Nephron (organoid): ENCODE data around the gene ADGRL3.

ENCODE experiments used
- H3K27ac Mint-ChIP-seq, 3 experiments: 2 replicates each; pipeline ENCODE4 v1.8.0; 2020; ENCODE audit warnings: mixed read lengths in 3 of 3, mild to moderate bottlenecking in 2 of 3, moderate library complexity in 1 of 3
- H3K27me3 Mint-ChIP-seq: 2 replicates; pipeline ENCODE4 v1.8.0; 2021; ENCODE audit warnings: low read depth, mild to moderate bottlenecking, moderate library complexity, mixed read lengths
- H3K36me3 Mint-ChIP-seq: 2 replicates; pipeline ENCODE4 v1.8.0; 2020; ENCODE audit warnings: low read depth, mixed read lengths
- H3K4me1 Mint-ChIP-seq: 2 replicates; pipeline ENCODE4 v1.8.0; 2020; ENCODE audit warnings: mixed read lengths
- H3K4me3 Mint-ChIP-seq, 3 experiments: 2 replicates each; pipeline ENCODE4 v1.8.0; 2020; ENCODE audit warnings: mild to moderate bottlenecking in 3 of 3, mixed read lengths in 3 of 3, moderate library complexity in 2 of 3
- H3K9me3 Mint-ChIP-seq: 2 replicates; pipeline ENCODE4 v1.8.0; 2020; ENCODE audit warnings: mixed read lengths
- CTCF ChIP-seq, 3 experiments: fragments of 200-600 bp; sonication (generic); IDR thresholded peaks; one replicate each; pipeline ENCODE4 v1.5.0; 2021; ENCODE audit warnings: antibody characterized with exemption in 3 of 3; ENCODE audit not compliant: unreplicated experiment in 3 of 3

ADGRL3 gene

GRCh38 chr4:61273233-61273632, 73.1 kb downstream of the ADGRL3 start:
- Mint-ChIP-seq H3K9me3 (no peaks in the 10 kb centered on the region), H3K36me3 (no peaks in the 10 kb centered on the region), H3K27ac (no peak overlapping the region), H3K27me3 (no peaks in the 10 kb centered on the region), H3K4me3 (no peak overlapping the region), H3K4me1 (peaks cover 19% of the 10 kb centered on the region)
- no peak for TF ChIP-seq CTCF (IDR thresholded peaks at IDR 0.05; ENCODE audit: unreplicated experiment in 3 of 3)

GRCh38 chr4:61274286-61274685, 74.2 kb downstream of the ADGRL3 start:
- Mint-ChIP-seq H3K27me3 (no peaks in the 10 kb centered on the region), H3K4me3 (no peak overlapping the region), H3K36me3 (no peaks in the 10 kb centered on the region), H3K9me3 (no peaks in the 10 kb centered on the region), H3K4me1 (peaks cover 22% of the 10 kb centered on the region), H3K27ac (peak overlapping the region in 1 of 3 experiments; percentile 38)
- TF ChIP-seq CTCF (IDR thresholded peaks at IDR 0.05; ENCODE audit: unreplicated experiment in 3 of 3) = no peak

- no peak overlapping the region for H3K4me3 Mint-ChIP-seq
- H3K36me3 Mint-ChIP-seq = no peaks in the 10 kb centered on the region
- no peak for TF ChIP-seq CTCF (IDR thresholded peaks at IDR 0.05; ENCODE audit: unreplicated experiment in 3 of 3)
- no peaks in the 10 kb centered on the region for H3K27me3 Mint-ChIP-seq
- peaks cover 15% of the 10 kb centered on the region for H3K4me1 Mint-ChIP-seq
- H3K27ac Mint-ChIP-seq = no peak overlapping the region
- no peaks in the 10 kb centered on the region for H3K9me3 Mint-ChIP-seq
These were observed 75.1 kb downstream of the ADGRL3 start for GRCh38 chr4:61275241-61275640.

GRCh38 chr4:61276029-61276428, 75.9 kb downstream of the ADGRL3 start:
- Mint-ChIP-seq H3K27me3 (no peaks in the 10 kb centered on the region), H3K4me1 (peaks cover 15% of the 10 kb centered on the region), H3K4me3 (no peak overlapping the region), H3K9me3 (no peaks in the 10 kb centered on the region), H3K36me3 (no peaks in the 10 kb centered on the region), H3K27ac (peak overlapping the region in 1 of 3 experiments; percentile 33)
- TF ChIP-seq CTCF (IDR thresholded peaks at IDR 0.05; ENCODE audit: unreplicated experiment in 3 of 3) = no peak

GRCh38 chr4:61277785-61278760, 77.9 kb downstream of the ADGRL3 start:
- Mint-ChIP-seq H3K27me3 (no peaks in the 10 kb centered on the region), H3K4me3 (no peak overlapping the region), H3K9me3 (no peaks in the 10 kb centered on the region), H3K36me3 (no peaks in the 10 kb centered on the region), H3K4me1 (peaks cover 15% of the 10 kb centered on the region), H3K27ac (peak overlapping the region; percentile 24 to 69 (median 25))
- no peak for TF ChIP-seq CTCF (IDR thresholded peaks at IDR 0.05; ENCODE audit: unreplicated experiment in 3 of 3)
